Activated naive CD4-positive, alpha-beta T cell (primary cell): ENCODE data around the gene FRAS1.

Experiments
- DNase-seq, 4 experiments: peaks; one replicate each; lab custom pipeline; 2025; lab: John Stamatoyannopoulos, UW

Gene FRAS1

DNA sequence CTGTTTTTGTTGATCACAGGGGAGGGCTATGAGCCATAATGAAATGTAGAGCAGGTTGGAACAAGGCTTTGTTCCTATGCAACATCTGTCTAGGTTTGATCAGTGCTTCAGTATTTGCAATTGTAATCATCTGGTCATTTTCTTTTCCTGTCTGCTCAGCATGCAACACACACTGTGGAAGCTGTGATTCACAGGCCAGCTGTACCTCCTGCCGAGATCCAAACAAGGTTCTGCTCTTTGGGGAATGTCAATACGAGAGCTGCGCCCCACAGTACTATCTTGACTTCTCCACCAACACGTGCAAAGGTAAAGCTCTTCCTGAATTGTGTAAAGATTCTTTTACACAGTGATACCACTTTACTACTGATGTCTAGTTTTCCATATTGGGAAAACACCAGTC lies 312.6 kb downstream of the FRAS1 start:
- DNase-seq: no peak

DNA sequence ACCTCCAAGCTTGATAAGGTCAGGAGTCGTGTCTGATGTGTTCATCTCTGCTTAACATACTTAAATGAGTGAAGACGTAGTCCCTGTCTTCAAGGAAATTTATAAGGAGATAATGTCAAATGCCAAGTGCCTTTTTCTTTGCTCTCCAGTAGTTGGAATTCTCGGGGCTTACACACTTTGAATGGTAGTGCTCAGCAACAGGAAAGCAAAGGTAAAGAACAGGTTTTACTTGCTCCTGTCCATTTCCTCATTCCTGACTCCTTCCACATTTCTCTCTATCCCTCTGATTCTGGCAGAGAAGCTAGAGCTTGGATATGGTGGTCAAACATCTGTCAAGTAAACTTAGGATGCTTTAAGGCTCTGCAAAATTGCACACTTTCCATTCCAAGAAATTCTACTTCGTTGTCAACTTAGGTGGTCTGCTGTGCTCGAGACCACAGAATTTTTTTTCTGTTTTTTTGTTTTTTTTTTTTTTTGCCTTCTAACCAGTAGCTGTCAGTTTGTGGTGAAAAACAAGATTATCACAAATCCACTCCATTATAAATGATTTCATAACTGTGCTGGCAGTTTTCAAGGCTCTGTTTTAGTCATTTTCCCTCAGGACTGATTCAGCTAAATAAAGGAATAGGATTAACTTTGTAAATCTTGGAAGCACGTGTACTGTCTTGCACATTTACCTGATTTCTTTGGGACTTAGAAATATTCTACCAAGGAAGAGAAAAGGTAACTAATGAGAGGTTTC lies 313.7 kb downstream of the FRAS1 start:
- no peak for DNase-seq

DNA sequence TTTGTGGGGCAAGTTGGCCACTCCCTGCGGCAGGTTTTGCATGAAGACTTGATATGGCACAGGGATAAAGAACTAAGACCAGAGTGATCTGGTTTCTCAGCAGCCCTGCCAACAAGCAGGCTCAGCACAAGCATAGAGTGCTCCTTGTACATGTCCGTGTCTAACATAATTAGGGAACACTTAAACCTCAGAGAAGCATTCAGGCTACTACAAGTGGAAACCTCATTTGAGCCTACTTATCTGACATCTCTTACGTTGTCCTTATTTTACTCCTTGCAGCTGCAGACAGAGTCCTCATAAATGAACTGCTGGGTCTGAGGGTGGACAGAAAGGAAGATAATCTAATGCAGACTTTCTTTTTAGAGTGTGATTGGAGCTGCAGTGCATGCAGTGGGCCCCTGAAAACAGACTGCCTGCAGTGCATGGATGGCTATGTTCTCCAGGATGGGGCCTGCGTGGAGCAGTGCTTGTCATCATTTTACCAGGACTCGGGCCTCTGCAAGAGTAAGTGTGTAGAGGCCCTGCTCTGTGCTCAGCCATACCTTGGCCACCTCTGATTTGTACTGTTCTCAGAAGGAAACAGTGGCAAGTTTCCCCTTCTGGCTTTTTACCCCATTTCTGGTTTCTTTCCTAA lies 315.3 kb downstream of the FRAS1 start:
- DNase-seq: no peak

DNA sequence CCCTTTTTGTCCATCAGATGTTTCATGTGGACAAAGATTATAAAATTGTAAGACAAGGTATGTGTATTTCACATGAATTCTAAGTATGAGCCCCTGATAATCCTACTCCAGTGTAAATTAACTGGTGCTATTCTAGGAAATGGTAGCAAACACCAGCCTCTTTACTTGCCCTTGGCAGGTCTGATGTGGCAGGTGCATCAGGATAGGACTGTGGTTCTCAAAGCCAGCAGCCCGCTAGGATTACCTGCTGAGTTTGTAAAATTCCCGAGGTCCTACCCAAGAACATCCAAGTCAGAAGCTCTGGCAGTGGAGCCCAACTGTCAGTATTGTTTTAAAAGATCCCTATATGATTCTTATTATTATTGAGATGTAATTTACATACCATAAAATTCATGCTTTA lies 320.4 kb downstream of the FRAS1 start:
- DNase-seq: no peak

DNA sequence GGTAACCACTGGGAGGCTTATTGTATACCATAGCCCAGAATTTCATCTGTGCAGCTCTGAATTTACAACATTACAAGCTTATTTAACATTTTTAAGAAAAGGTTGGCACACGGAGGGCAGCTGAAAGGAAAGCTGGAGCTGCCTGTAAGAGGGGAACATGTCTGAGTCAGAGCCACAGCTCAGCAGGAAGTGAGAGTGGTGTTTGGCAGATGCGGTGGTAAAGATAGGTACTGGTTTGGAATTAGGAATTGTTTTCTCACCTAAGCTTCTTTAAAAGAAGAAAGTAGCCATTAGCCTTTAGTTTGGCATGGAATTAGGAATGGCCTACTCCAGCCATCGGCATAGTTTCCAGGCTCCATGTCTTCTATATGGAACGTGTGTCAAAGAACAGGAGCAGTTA lies 321.9 kb downstream of the FRAS1 start:
- no peak for DNase-seq

DNA sequence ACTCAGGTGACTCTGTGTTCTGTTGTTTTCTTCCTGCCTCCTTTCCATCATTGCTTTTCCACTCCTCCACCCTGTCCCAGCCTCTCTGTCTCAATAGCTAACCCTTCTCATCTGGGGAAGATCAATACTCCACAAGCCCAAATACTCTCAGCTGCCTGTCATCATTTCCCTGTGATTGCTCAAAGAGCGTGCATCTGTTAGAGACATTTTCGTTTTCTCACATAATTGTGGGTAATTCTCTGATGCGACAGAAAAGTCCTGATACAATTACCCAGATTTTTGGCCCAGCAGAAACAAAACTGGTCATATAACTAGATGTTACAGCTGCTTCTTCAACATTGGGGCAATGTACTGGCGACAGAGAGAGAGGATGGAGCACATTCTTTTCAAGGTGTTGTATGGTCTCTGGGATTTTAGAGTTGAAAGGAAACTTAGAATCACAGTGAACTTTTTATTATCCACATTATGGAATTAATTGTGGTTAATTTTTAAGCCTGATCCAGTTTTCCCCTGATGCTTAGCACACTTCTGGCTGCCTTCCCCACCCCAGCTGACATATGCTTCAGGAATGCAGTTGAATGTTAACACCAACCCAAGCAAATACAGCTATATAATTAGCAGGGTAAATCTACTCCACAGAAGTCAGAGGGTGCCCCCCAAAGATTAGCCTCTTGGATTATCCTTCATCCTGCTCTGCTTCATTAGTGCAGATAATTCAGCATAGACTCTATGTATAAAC lies 323.0 kb downstream of the FRAS1 start:
- DNase-seq: no peak

DNA sequence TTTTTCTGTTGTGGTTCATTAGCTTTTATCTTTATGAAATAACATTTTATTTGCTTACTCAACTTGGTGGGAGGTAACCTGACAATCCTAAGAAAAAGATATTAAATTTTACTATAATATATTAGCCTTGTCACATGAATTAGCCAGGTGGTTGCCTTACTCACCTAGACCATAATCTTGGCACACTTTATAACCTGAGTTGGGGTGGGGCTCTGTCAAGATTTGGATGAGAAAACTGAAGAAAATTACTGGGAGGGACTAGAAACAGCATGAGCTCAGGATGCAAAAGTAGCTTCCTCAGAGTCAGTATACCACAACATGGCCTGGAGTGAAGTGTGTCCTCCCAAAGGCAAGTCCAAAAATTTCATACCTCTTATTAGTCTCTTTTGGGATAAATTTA lies 329.6 kb downstream of the FRAS1 start:
- no peak for DNase-seq

DNA sequence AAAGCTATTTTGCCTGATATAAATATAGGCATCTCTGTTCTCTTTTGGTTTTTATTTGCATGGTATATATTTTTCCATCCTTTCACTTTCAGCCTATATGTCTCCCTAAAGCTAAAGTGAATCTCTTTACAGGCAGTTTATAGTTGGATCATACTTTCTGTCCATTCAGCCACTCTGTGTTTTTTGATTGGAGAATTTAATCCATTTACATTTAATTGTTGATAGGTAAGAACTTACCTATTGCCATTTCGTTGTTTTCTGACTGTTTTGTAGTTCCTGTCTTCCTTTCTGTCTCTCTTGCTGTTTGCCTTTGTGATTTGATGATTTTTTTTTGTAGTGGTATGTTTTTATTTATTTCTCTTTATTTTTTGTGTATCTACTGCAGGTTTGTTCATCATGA lies 338.5 kb downstream of the FRAS1 start:
- no peak for DNase-seq

DNA sequence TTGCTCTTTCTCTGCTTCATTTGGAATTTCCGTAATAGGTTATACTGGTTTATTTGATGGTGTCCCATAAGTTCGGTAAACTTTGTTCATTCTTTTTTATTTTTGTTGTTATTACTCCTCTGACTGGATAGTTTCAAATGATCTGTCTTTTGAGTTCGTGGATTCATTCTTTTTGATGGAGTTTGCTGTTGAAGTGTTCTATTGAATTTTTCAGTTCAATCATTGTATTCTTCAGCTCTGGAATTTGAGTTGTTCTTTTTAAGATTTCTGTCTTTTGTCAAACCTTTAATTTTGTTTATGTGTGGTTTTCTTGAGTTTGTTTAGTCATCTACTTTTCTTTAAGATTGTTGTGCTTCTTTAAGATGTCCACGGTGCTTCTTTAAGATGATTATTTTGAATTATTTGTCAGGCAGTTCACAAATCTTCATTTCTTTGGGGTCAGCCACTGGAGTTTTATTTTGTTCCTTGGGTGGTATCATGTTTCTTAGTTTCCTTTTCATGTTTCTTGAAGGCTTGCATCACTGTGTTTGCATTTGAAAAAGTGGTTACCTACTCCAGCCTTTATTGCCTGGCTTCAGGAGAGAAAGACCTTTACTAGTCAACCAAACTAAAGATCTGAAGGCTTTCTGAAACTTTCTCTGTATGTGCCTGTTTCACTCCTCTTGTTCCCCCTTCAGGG lies 339.6 kb downstream of the FRAS1 start:
- no peak for DNase-seq

DNA sequence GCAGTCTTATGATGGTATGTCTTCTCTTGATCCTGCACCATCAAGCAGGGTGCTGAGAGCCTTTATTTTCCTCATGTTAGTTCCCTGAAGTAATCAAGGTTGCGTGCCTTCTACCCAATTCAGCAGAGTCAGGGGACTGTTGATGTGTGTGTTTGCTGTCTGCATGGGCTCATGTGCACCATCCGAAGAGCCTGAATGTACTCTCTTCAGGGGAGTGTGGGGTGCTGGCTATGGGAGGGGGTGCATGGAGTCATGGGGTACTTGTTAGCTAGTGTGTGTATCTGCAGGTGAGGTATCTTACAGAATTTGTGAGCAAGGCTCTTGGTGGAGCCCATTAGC lies 340.1 kb downstream of the FRAS1 start:
- DNase-seq: no peak

DNA sequence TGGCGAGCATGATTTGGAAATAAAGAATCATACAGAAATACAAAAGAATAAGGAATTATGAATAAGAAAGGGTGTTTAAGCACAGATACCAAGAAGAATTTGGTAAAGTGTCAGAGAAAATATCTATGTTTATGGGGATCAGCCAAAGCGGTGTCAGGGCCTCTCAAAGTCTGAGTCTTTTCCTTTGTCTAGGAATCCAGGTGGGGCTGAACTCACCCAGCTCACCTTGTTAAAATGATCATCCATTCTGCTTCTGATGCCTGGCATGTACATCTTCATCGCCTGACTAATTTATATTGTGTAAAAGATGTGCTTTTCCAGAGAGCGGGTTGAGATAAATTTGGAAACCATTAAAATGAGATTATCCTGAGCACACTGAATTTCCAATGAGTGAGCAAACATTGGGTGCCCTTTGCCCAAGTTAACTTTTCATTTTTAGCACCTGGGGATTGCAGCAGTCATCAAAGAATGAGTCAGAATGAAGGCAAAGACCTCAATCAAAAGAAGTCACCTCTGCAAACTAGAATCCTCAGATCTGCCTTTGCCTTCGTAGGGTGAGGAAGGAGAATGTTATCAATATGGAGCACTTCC lies 352.6 kb downstream of the FRAS1 start:
- no peak for DNase-seq

DNA sequence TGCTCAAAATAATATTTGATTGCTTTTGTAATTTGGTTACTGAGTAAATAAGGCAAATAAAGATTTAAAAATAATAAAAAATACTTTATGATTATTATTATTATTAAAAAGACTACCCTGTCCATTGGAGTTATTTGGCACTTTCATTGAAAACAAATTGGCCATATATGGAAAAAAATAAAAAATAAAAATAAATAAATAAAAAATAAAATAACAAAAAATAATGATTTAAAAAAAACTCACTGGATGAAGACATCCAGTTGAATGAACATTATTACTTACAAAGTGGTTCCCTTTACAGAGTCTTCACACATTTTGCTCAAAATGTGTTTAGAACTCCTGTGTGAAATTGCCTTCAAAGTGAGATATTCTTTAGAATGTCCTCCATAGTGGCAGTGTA lies 353.1 kb downstream of the FRAS1 start:
- DNase-seq: no peak

DNA sequence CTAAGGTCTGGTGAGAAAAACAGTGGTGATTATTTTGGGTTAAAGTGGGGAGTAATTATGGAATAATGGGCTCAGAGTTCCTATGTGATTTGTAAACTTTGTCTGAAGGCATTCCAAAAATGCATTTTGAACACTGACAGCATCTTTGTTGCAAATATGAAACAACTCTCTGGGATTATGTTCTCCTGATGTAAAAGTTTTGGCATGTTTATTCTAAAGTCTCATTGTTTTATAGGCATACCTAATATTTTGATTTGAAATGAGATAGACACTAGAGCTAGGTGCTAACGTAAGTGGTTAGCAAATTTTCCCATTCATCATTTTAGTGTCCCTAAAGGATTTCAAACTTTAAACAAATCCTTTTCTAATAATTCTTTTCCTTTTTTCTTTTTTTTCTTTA lies 353.6 kb downstream of the FRAS1 start:
- no peak for DNase-seq

DNA sequence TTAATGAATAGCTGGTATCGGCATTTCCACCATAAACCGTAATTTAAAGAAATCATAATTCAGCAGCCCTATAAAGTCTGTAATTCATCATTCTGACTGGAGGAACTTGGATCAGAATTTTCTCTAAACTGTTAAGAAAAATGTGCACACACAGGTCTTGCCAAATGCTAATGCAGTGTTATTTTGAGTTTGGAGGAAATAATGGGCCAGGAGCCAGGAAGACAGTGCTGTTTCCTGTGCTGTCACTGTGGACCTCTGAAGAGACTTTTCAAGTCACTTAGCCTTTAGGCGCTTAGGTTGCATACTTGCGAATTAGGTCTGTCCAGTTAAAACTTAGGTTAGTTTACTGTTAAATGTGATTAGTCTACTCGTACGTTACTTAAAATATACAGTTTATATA lies 357.0 kb downstream of the FRAS1 start:
- DNase-seq: no peak

DNA sequence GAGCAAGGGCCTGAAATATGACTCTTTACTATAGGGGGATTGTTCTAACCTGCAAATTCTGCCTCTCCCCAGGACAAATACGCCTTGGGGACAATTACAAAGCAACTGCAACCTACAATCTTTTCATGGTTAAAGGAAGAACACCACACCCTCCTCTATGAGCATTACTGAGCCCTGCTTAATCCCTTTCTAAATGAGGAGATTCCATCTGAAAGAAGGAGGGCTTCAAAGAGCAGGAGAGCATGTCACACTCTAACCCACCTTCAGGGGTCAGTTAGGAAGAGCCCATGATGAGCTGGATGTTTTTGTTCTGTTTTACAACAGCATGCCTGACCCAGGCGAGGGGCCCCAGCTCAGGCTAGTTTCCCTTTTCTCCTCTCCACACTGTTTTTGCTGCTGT lies 360.5 kb downstream of the FRAS1 start:
- DNase-seq: no peak

DNA sequence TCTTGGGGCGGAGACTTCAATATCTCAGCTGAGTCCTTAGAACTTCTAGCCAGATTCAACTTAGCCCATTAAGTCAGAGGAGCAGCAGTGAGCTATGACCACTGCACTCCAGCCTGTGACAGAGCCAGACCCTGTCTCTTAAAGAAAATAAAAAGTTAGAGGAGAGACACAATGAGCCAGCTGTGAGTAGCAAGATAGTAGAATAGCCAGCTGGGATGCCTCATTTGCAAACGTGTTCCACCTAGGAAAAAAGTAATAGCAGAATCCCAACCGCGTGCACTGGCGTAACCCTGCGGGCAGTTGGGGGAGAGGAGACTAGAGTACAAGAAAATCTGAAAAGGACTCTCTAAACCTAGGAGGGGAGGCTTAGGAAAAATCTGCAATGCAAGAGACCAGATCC lies 361.3 kb downstream of the FRAS1 start:
- DNase-seq: no peak

DNA sequence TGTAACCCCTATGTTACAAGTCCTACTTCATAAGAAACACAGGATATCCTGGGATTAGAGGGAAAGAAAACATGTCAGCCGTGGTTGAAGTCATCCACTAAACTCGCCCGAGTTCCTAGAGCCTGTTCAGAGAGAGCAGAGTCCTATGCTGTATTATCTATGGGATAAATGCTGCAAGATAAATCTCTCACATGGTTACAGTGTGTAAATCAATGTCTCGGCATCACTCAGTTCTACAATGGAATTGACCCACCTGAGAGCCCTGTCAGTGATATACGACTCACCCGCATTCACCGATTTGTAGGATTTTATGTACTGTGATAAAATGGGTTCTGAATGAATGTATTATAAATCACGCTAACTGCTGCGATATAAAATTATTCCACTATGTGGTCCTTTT lies 366.7 kb downstream of the FRAS1 start:
- no peak for DNase-seq

DNA sequence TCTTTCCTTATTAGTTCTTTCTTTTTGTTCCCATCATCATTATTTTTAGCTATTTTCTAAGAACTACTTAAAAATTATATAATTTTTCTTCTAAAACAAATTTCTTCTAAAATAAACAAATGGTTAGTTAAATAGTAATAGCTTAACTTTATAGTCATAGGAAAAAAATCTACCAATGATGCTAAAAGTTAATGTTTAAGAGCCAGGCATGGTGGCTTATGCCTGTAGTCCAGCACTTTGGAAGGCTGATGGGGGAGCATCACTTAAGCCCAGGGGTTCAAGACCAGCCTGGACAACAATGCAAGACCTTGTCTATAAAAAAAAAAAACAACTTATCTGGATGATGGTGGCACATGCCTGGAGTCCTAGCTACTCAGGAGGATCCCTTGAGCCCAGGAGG lies 367.3 kb downstream of the FRAS1 start:
- no peak for DNase-seq

DNA sequence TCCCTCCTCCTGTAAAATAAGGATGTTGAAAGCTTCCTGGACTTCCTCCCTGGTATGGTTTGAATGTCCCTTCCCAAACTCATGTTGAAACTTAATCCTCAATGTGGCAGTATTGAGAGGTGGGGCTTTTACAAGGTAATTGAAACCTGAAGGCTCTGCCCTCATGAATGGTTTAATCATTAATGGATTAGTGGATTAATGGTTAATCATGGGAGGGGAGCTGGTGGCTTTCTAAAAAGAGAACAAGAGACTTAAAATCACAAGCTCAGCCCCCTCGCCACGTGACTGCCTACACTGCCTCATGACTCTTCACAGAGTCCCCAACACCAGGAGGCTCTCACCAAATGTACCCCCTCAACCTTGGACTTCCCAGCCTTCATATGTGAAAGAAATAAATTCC lies 369.8 kb downstream of the FRAS1 start:
- no peak for DNase-seq

DNA sequence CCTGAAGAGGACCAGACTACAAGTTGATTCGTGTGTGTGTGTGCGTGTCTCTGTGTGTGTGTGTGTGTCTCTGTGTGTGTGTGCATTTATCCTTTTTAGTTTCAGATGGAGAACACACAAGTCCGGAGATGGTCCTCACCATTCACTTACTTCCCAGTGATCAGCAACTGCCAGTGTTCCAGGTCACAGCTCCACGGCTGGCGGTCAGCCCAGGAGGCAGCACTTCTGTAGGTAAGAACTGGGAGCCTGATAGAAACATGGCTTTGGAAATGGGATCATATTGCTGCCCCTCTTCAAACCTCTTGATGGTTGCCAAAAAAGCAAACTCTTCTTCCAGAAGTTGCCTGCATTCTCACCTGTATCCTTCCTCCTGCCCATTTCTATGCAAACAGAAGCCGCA lies 371.9 kb downstream of the FRAS1 start:
- no peak for DNase-seq

DNA sequence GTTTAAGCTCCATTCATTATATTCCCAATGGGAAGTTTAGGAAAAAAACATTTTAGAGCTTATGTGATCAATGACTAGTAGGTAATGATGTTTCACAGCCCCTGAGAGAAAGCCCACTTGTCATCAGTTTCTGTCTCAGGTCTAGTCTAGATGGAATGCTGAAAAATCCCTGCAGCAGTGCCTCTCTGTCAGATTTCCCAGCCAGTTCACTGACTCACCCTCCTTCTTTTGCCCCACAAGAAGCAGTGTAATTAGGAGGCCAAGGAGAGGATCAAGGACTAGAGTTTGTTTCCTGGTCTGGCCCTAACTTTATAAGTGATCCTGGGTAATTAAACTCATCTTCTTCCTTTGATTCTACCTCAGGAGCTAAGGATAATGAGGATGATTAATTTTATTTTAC lies 375.8 kb downstream of the FRAS1 start:
- DNase-seq: no peak

DNA sequence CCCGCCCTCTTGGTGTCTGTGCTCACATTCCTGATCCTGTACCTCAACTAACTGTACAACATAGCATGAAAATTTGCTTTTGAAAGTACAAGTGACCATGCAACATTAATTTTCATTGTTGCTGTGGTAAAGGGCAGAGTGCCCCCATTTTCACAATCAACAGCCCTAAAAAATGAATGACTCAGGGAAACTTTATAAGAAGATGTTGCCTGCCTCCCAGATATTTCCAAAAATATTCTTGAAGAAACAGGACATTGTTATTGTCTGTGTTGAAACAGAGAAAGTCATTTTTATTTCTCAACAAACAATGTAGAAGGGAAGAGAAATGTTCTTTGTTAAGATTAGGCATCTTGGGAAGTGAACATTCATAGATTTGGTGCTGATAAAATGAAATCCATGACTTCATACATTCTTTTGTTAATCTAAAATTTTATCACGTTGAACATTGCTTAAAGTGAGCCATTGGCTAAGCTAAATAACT lies 380.5 kb downstream of the FRAS1 start:
- no peak for DNase-seq
